Skeletal muscle tissue (tissue), 4 donors: ENCODE data around the gene LYPD4. TPM values are rescaled to one million over a fixed set of nuclear protein-coding genes. Genes with fewer than 3 reads are reported as not detected.
"Not testable (repeated sequence)": the region's sequence is repeated elsewhere in the genome, so short reads cannot be mapped to it uniquely, and the experiment has no call there.

Experiments
- H3K27ac ChIP-seq: one replicate; pipeline ENCODE4 v1.7.0; 2013; ENCODE audit warnings: mild to moderate bottlenecking, low read depth, low read length, inconsistent platforms
- H3K27me3 ChIP-seq, 3 donors: one replicate each; pipeline ENCODE4 v1.7.0; 2013; ENCODE audit warnings: low read length in 3 of 3; ENCODE audit not compliant: control insufficient read depth in 3 of 3, insufficient read depth in 3 of 3
- H3K36me3 ChIP-seq, 3 donors: one replicate each; pipeline ENCODE4 v1.7.0; 2013; ENCODE audit warnings: low read length in 3 of 3; ENCODE audit not compliant: control insufficient read depth in 3 of 3, insufficient read depth in 3 of 3
- H3K4me1 ChIP-seq, 3 donors: one replicate each; pipeline ENCODE4 v1.7.0; 2013; ENCODE audit warnings: low read length in 3 of 3, mild to moderate bottlenecking in 3 of 3; ENCODE audit not compliant: control insufficient read depth in 3 of 3, insufficient read depth in 3 of 3
- H3K4me3 ChIP-seq, 3 donors: one replicate each; pipeline ENCODE4 v1.7.0; 2013; ENCODE audit warnings: low read length in 3 of 3
- H3K9ac ChIP-seq, 3 donors: one replicate each; pipeline ENCODE4 v1.7.0; 2013; ENCODE audit warnings: low read length in 3 of 3, mild to moderate bottlenecking in 3 of 3, moderate library complexity in 2 of 3, low read depth in 1 of 3
- H3K9me3 ChIP-seq, 3 donors: one replicate each; pipeline ENCODE4 v1.7.0; 2013; ENCODE audit warnings: low read length in 3 of 3; ENCODE audit not compliant: control insufficient read depth in 3 of 3
- total RNA-seq: library from RNA; depleted of rRNA; stranded (reverse); fragments of >200 nt; gene quantifications from one replicate; pipeline ENCODE4 v1.2.3, GENCODE V29; 2014
- donor health status: Osteomylitis.

Gene LYPD4
- total RNA-seq, 1 donor from 2014 or later: not detected

DNA sequence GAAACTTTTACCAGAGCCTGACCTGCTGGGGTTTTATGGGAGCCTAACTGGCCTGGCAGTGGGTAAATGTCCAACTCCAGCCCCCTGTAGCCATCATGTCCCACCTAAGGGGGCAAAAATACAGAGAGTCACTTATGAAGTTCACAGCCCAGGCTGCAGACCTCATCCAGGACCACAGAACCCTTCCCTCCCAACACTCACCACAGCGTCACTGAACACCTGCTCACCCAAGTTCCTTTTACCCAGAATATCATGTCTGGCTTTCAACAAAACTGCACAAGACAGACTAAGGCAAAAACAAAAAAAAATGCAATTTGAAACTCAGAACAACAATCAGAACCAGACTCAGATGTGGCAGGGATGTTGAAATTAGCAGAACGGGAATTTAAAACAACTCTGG lies 41.7 kb downstream of the LYPD4 start:
- Histone ChIP-seq H3K4me3 (no peak overlapping the region), H3K4me1 (no peaks in the 10 kb centered on the region), H3K27ac (no peak overlapping the region), H3K9ac (no peak overlapping the region), H3K9me3 (no peaks in the 10 kb centered on the region), H3K36me3 (no peaks in the 10 kb centered on the region), H3K27me3 (peaks cover 2 to 6% (median 3%) of the 10 kb centered on the region in 3 donors)

GRCh38 chr19:41801792-41802211 lies 42.7 kb downstream of the LYPD4 start:
- no peaks in the 10 kb centered on the region for H3K36me3 ChIP-seq
- no peak overlapping the region for H3K27ac ChIP-seq
- no peak overlapping the region for H3K9ac ChIP-seq
- no peaks in the 10 kb centered on the region for H3K4me1 ChIP-seq
- H3K27me3 ChIP-seq: peaks cover 0 to 6% (median 0%) of the 10 kb centered on the region in 3 donors
- no peak overlapping the region for H3K4me3 ChIP-seq
- H3K9me3 ChIP-seq: no peaks in the 10 kb centered on the region

GRCh38 chr19:41801031-41801430 lies 43.5 kb downstream of the LYPD4 start:
- no peak overlapping the region for H3K4me3 ChIP-seq
- H3K9me3 ChIP-seq: no peaks in the 10 kb centered on the region
- H3K4me1 ChIP-seq: no peaks in the 10 kb centered on the region
- H3K9ac ChIP-seq: no peak overlapping the region
- H3K27me3 ChIP-seq: peaks cover 0 to 12% (median 6%) of the 10 kb centered on the region in 3 donors
- no peaks in the 10 kb centered on the region for H3K36me3 ChIP-seq
- no peak overlapping the region for H3K27ac ChIP-seq

- Histone ChIP-seq H3K27ac (no peak overlapping the region), H3K9me3 (no peaks in the 10 kb centered on the region), H3K36me3 (no peaks in the 10 kb centered on the region), H3K4me3 (no peak overlapping the region), H3K4me1 (no peaks in the 10 kb centered on the region), H3K9ac (no peak overlapping the region), H3K27me3 (peaks cover 0 to 17% (median 7%) of the 10 kb centered on the region in 3 donors)
These were observed 45.0 kb downstream of the LYPD4 start for GRCh38 chr19:41799444-41800000.

DNA sequence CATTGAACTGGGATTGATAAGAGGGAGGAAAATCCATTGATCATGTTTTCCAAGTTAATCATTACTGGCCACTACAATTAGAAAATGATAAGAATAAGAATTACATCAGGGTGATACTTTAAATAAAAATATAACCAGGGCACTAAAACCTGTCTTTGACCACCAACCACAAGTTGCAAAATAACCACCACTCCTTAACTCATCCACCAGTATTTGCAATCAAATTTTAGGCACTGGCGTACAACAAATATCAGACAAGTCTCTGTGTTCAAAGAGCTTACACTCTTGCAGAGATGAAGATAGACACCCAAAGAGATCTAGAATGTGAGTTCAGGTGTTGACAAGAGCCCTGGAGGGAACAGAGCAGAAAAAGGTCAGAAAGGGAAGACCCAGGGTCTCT lies 47.6 kb downstream of the LYPD4 start:
- Histone ChIP-seq H3K9ac (no peak overlapping the region), H3K9me3 (no peaks in the 10 kb centered on the region), H3K27me3 (peaks cover 6 to 22% (median 10%) of the 10 kb centered on the region in 3 donors), H3K4me1 (no peaks in the 10 kb centered on the region), H3K27ac (no peak overlapping the region), H3K4me3 (no peak overlapping the region), H3K36me3 (no peaks in the 10 kb centered on the region)

- Histone ChIP-seq H3K4me1 (no peaks in the 10 kb centered on the region), H3K36me3 (no peaks in the 10 kb centered on the region), H3K4me3 (no peak within 1 kb of the TSS), H3K9me3 (no peaks in the 10 kb centered on the region), H3K27me3 (peaks cover 6 to 22% (median 11%) of the 10 kb centered on the region in 3 donors), H3K9ac (no peak within 1 kb of the TSS), H3K27ac (no peak within 1 kb of the TSS)
These were observed 48.1 kb downstream of the LYPD4 start, which contains the start of gene CEACAM3 for GRCh38 chr19:41796362-41796761. TSS of gene CEACAM3 (plus strand) at chr19:41796587. CDS start at chr19:41796678, 91 bp downstream.

- Histone ChIP-seq H3K36me3 (no peaks in the 10 kb centered on the region), H3K27ac (no peak overlapping the region), H3K27me3 (peaks cover 6 to 22% (median 13%) of the 10 kb centered on the region in 3 donors), H3K9me3 (no peaks in the 10 kb centered on the region), H3K4me1 (no peaks in the 10 kb centered on the region), H3K9ac (no peak overlapping the region), H3K4me3 (no peak overlapping the region)
These were observed 49.4 kb downstream of the LYPD4 start for GRCh38 chr19:41795031-41795461.

DNA sequence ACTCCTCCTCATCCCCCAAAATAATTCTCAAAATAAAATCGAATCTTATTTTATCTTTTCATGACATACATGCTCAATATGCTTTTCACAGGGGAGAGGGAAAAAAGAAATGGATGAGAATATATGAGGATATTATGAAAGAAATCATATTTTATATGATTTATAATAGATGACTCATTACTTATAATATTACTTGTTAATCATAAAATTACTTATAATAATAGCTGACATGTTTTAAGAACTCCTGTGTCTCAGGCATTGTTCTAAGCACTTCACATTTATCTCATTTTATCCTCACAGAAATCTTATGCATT lies 51.1 kb downstream of the LYPD4 start:
- Histone ChIP-seq H3K27me3 (peaks cover 6 to 19% (median 13%) of the 10 kb centered on the region in 3 donors), H3K27ac (no peak overlapping the region), H3K4me3 (no peak overlapping the region), H3K9me3 (no peaks in the 10 kb centered on the region), H3K36me3 (no peaks in the 10 kb centered on the region), H3K9ac (no peak overlapping the region), H3K4me1 (no peaks in the 10 kb centered on the region)

DNA sequence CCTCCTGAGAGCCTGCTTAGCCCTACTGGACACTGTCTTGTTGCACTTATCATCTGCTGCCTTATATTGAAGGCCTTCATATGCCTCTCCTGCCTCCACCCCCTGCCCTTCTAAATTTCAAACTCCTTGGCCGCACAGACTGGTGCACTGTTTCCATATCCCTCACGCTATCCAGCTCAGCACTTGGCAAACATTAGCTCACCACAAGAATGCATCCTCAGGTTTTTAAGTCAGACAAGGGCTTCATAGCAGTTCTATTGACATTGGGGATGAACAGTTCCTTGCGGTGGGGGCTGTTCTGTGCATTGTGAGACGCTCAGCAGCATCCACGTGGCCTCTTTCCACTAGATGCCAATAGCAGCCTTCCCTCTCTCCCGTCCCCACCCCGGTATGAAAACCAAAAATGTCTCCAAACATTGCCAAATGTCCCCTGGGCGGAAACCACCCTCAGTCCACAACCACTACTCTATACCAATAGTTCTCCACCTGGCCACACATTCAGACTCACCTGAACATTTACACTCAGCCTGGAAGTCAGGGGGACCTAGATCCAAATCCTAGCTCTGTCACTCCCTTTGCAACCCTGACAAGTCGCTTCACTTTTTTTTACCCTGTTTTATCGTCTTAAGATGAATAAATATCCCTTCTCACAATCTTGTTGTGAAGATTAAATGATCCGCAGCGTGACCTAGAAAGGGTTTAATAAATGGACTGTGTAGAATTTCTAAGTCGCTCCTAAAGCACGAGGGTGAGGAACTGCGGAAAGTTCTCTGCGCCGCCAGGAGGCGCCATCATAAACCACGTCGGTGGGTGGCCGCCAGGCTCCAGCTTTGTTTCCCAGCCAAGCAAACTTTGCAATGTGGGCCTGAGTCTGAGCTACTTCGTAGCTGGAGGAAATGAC lies 51.7 kb downstream of the LYPD4 start:
- Histone ChIP-seq H3K27me3 (peaks cover 6 to 19% (median 13%) of the 10 kb centered on the region in 3 donors), H3K27ac (no peak overlapping the region), H3K4me1 (no peaks in the 10 kb centered on the region), H3K9me3 (no peaks in the 10 kb centered on the region), H3K4me3 (no peak overlapping the region), H3K9ac (no peak overlapping the region), H3K36me3 (no peaks in the 10 kb centered on the region)

GRCh38 chr19:41789053-41789452 lies 55.4 kb downstream of the LYPD4 start:
- H3K4me3 ChIP-seq, H3K9me3 ChIP-seq, H3K36me3 ChIP-seq, H3K27ac ChIP-seq, H3K9ac ChIP-seq, H3K4me1 ChIP-seq: not testable (repeated sequence)
- peaks cover 28 to 32% (median 29%) of the 10 kb centered on the region in 3 donors for H3K27me3 ChIP-seq
